GM03348 (cell line): ENCODE data around the gene AGAP1.
"Not testable (repeated sequence)": the region's sequence is repeated elsewhere in the genome, so short reads cannot be mapped to it uniquely, and the experiment has no call there.

Source experiments
- DNase-seq: peaks from one replicate; pipeline ENCODE4 v3.0.0; 2012; ENCODE audit warnings: low spot score

The AGAP1 gene

DNA sequence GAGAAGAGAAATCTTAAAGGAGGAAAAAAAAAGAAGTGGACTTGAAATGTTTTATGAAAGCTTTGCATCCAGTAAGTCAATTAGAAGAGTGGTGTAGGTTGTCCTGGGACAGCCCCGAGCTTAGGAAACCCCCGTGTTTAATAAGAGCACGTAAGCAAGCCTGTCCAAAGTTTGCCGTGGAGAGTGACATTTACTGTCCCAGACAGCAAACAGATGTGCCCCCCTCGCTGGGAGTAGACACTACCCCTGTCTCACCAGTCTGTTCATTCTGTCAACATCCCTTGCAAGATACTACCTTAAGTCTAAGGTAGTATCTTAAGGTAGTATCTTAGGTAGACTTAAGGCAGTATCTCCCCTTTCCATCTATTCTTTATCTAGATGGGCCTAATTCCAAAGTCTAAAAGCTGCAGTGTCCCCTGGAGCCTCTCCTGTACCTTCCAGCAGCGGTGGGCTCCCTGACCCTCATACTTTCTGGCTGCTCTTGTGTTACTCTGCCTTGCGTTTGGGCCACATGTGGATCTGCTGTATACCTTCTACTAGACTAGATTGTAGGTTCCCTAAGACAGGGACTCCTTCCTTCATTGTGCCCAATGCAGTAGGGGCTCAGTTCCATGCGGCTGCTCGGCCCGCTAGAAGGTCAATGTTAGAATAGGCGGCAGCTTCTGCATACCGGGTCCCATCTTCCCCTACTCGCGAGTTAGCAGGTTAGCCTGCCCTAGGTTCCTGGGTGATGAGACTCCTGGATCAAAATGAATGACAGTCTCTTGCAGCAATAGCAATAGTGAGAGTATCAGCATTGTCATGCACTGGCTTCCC, 430.2 kb downstream of the AGAP1 start:
- DNase-seq, result no peak

- DNase-seq, result no peak
Observed at GRCh38 chr2:235924675-235925063, 430.8 kb downstream of the AGAP1 start.

- DNase-seq, result no peak
Observed at GRCh38 chr2:235925250-235925919, 431.5 kb downstream of the AGAP1 start.

GRCh38 chr2:235926229-235926628, 432.4 kb downstream of the AGAP1 start:
- DNase-seq, result no peak

- DNase-seq, result no peak
Observed at GRCh38 chr2:235928751-235929370, 435.0 kb downstream of the AGAP1 start.

DNA sequence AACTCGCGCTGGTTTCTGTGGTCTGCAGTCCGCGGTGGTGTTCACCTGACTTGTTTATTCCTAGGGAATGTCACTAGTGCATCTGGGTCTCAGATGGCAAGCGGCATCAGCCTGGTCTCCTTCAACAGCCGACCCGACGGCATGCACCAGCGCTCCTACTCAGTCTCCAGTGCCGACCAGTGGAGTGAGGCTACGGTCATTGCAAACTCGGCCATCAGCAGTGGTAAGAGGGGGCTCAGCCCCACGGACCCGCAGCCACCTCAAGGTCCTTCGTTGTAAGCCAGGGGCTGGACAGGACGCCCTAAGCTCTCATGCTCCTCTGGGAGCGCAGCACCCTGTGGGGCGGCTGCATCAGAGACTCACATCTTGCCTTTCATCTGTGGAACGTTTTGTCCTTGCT, 436.9 kb downstream of the AGAP1 start:
- DNase-seq, result no peak

DNA sequence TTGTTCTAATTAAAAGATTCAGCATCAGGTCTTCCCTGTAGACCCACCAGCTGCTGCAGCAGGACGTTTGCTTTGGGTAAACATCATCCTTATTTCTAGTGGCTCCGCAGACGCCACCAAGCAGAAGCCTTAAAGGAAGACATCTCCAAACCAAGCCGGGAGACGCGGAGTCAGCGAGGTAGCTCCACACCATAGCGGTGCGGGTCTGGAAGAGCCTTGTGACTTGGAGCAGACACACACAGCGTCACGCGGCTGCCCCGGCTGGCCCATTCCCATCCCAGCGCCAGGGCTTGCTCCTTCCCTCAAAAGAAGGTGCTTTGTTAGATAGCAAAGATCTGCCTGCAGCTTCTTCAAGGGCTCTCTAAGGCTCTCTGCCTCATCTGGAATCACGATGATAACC, 437.8 kb downstream of the AGAP1 start:
- DNase-seq, result no peak

DNA sequence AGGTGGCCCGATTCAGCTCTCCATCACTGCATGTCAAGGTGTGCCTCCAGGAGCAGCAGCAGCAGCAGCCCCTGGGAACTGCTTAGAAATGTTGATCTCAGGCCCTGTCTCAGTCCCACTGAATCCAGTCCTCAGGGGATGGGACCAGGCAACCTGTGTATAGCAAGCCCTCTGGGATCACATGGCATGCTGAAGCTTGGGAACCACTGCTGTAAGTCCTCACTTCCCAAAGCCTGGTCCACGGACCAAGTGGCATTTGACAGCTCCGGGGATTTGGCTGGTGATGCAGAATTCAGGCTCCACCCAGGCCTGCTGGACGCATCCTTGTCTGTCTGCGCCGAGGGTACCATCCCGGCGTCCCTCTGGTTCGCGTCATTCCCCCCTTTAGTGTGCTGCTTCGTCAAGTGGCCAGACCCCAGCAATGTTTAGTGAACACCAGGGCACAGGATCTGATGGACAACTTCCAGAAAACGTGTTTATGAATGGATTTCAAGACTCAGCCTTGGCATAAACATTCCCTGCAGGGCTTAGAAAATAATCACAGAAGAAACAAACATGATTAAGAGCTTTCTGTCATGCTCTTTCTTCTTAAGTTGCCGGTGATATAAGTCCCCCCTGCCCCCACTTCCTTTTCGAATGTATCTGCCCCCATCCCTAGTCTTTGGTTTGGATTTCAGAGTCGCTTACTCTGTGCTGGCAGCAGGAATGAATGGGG, 440.4 kb downstream of the AGAP1 start:
- DNase-seq, result no peak

GRCh38 chr2:235934774-235935484, 441.1 kb downstream of the AGAP1 start:
- no peak for DNase-seq

GRCh38 chr2:235935773-235936172, 441.9 kb downstream of the AGAP1 start:
- DNase-seq, result no peak

DNA sequence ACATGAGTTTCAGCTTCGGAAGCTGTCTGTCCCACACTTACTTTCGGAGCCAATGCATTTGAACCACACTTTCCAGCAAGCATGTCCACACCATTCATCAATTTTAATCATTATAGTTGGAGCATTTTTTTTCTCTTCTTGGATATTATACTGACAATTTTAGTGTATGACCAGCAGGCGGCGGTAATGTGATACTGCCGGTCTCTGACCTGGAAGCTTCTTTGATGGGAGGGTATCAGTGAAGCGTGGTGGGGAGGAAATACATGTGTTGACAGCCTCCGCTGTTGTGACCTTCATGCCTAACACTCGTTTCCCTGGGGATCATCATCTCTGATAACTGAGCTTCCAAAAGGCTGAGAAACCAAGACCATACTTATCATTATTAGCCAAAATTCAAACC, 442.6 kb downstream of the AGAP1 start:
- no peak for DNase-seq

DNA sequence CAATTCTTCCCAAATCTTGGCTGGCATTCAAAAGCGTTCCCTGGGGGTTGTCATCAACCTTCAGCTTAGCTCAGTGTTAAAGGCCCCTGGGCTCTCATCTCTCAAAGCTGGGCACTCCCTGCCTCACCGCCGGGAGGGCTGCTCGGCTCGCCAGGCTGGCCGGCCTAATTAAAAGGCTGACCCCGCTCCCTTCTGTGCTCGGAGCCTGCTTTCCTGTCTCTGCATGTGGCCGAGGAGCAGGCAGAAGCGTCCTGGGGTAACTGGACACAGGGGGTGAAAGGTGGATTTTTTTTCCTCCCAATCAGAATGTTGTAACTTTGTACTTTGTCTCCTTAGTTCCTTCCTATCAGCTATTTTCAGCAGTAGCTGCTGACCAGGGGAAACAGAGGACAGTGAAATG, 443.2 kb downstream of the AGAP1 start:
- no peak for DNase-seq

DNA sequence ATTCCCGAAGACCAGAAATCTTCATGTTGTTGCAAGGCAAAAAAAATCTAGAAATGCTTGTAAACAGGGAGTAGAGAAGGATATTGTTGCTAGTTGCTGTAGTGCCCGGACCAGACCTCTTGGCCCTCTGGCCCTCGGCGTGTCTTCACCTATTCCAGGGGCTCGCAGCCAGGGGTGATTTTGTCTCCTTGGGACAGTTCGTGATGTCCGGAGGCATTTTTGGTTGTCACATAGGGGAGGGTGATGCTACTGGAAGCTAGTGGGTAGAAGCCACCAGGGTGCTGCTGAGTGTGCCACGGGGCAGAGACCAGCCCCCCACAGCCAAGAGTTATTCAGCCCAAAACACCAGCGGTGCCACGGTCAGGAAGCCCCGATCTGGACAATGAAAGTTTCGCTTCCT, 443.7 kb downstream of the AGAP1 start:
- no peak for DNase-seq

GRCh38 chr2:235937936-235938335, 444.1 kb downstream of the AGAP1 start:
- no peak for DNase-seq

GRCh38 chr2:235938611-235939010, 444.8 kb downstream of the AGAP1 start:
- DNase-seq, result no peak

- peak; percentile 42 for DNase-seq
Observed at GRCh38 chr2:235939471-235939870, 445.6 kb downstream of the AGAP1 start.

DNA sequence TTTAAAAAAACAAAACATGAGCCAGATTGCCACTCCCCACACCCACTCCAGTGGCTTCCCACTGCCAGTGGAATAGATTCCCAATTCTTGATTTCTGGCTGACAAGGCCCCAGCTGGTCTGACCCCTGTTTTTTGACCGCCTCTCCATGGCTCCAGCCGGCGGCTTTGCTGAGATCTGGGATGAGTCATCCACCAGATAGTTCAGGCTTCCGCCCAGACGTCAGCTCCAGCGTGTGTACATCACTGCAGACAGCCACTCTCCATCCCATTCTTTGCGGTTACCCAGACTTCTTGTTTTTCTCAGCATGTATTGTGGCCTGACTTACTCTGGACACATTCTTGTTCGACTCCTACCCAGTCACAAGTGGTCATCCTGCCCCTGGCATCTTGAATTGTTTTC, 446.5 kb downstream of the AGAP1 start:
- DNase-seq, result peak; percentile 95

DNA sequence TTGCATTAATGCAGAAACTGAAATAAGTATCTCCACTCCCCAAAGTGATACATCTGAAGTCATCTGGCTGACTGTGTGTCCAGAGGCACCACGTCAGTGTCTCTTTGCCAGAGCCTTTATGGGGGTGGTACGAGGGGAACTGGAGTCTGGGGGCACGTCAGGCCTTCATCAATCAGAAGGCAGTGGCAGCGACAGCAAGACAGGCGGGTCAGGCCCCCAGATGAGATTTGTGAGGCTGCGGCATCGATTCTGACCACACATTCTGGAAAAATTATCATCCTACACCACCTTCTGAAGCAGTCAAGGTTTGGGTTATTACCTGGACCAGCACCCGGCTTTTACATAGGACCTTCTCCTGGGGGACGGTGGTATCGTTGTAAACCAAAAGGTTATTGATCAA, 450.7 kb downstream of the AGAP1 start:
- DNase-seq, result no peak

DNA sequence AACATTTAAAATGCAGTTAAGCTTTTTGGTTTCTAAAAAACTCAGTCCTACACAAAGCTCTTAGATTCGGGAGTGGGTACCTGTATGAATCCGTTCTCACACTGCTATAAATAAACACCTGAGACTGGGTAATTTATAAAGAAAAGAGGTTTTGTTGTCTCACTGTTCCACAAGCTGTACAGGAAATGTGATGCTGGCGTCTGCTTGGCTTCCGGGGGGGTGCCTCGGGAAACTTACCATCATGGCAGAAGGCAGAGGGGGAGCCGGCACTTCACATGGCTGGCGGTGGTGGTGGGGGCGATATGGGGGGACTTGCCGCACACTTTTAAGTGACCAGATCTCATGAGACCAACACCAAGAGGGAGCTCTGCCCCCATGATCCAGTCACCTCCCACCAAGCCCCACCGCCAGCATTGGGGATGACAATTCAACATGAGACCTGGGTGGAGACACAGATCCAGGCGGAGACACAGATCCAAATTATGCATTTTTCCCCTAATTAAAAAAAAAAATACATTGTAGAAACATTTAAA, 451.8 kb downstream of the AGAP1 start:
- DNase-seq, result no peak

- no peak for DNase-seq
Observed at GRCh38 chr2:235946590-235946989, 452.7 kb downstream of the AGAP1 start.

DNA sequence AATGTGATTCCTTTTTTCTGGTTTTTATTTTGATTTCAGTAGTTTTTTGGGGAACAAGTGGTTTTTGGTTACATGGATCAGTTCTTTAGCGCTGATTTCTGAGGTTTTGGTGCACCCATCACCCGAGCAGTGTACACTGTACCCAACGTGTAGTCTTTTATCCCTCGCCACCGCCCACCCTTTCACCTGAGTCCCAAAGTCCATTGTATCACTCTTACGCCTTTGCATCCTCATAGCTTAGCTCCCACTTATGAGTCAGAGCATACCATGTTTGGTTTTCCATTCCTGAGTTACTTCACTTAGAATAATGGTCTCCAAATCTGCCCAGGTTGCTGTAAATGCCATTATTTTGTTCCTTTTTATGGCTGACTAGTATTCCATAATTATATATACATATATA, 453.2 kb downstream of the AGAP1 start:
- not testable (repeated sequence) for DNase-seq
